SK-N-SH (cell line): ENCODE data around the gene SLC8A2. TPM values are rescaled to one million over a fixed set of nuclear protein-coding genes. Genes with fewer than 3 reads are reported as not detected.

Experiments used
- CTCF ChIA-PET: fragments of 300-600, 350-600 bp; formaldehyde crosslinking; extraction: SDS; loops from one replicate; lab custom pipeline; 2021; lab: Yijun Ruan, JAX
- POLR2A ChIA-PET: fragments of 350-600 bp; sonication (Branson Sonifier 250); formaldehyde crosslinking; extraction: SDS; loops from one replicate; lab custom pipeline; 2020; ENCODE audit warnings: antibody characterized with exemption, inconsistent platforms; lab: Yijun Ruan, JAX
- DNase-seq: peaks from one replicate; pipeline ENCODE4 v3.0.0; 2012
- H2AFZ ChIP-seq: fragments of 200-600 bp; sonication (generic); 2 replicates; pipeline ENCODE4 v1.8.1; 2016; ENCODE audit warnings: antibody characterized with exemption, mild to moderate bottlenecking, low read depth
- H3F3A ChIP-seq: fragments of 200-600 bp; sonication (generic); replicated peaks from 2 replicates; pipeline ENCODE3; 2016; ENCODE audit warnings: antibody characterized with exemption, mild to moderate bottlenecking; ENCODE audit not compliant: insufficient read depth
- H3K27ac ChIP-seq, 2 experiments: fragments of 200-500 bp in 1 of 2; fragments of 200-600 bp in 1 of 2; sonication (Bioruptor generic) in 1 of 2; sonication (generic), shearing (Covaris generic) in 1 of 2; 2 replicates each; pipeline versions ENCODE4 v1.5.1 to v1.6.1; 2014 to 2016; ENCODE audit warnings: low read depth in 2 of 2, inconsistent platforms in 1 of 2, low read length in 1 of 2, mild to moderate bottlenecking in 1 of 2, mixed read lengths in 1 of 2
- H3K27me3 ChIP-seq: fragments of 200-600 bp; sonication (generic), shearing (Covaris generic); 2 replicates; pipeline ENCODE4 v1.6.1; 2016; ENCODE audit warnings: mixed run types; ENCODE audit not compliant: insufficient read depth
- H3K36me3 ChIP-seq, 2 experiments: fragments of 200-500 bp in 1 of 2; fragments of 200-600 bp in 1 of 2; sonication (Bioruptor generic) in 1 of 2; sonication (generic) in 1 of 2; replicated peaks in 1 of 2; 2 replicates each; pipeline versions ENCODE3 to v1.5.1; 2014 to 2016; ENCODE audit warnings: low read length in 1 of 2, mild to moderate bottlenecking in 1 of 2; ENCODE audit not compliant: insufficient read depth in 2 of 2, control insufficient read depth in 1 of 2
- H3K4me1 ChIP-seq, 2 experiments: fragments of 200-500 bp in 1 of 2; fragments of 200-600 bp in 1 of 2; sonication (Bioruptor generic) in 1 of 2; sonication (generic), shearing (Covaris generic) in 1 of 2; 2 replicates each; pipeline versions ENCODE4 v1.5.1 to v1.6.1; 2014 to 2016; ENCODE audit warnings: low read depth in 1 of 2, low read length in 1 of 2, mixed run types in 1 of 2; ENCODE audit not compliant: insufficient read depth in 2 of 2, control insufficient read depth in 1 of 2
- H3K4me2 ChIP-seq: fragments of 200-600 bp; sonication (generic), shearing (Covaris generic); 2 replicates; pipeline ENCODE4 v1.6.1; 2017; ENCODE audit warnings: mixed run types
- H3K4me3 ChIP-seq, 2 experiments: fragments of 200-500 bp in 1 of 2; fragments of 200-600 bp in 1 of 2; sonication (Bioruptor generic) in 1 of 2; sonication (generic), shearing (Covaris generic) in 1 of 2; 2 replicates each; pipeline versions ENCODE4 v1.5.1 to v1.8.1; 2014 to 2016; ENCODE audit warnings: low read depth in 2 of 2, inconsistent platforms in 1 of 2, low read length in 1 of 2, mild to moderate bottlenecking in 1 of 2, mixed read lengths in 1 of 2, moderate library complexity in 1 of 2
- H3K79me2 ChIP-seq: fragments of 200-600 bp; sonication (generic); 2 replicates; pipeline ENCODE4 v1.8.1; 2017; ENCODE audit warnings: mild to moderate bottlenecking; ENCODE audit not compliant: insufficient read depth
- H3K9ac ChIP-seq: fragments of 200-600 bp; sonication (generic); 2 replicates; pipeline ENCODE4 v1.6.1; 2017; ENCODE audit warnings: mixed run types
- H3K9me2 ChIP-seq: fragments of 200-600 bp; sonication (generic); 2 replicates; pipeline ENCODE4 v1.6.1; 2017; ENCODE audit warnings: mixed run types
- H3K9me3 ChIP-seq: fragments of 200-600 bp; sonication (generic); 2 replicates; pipeline ENCODE4 v1.6.1; 2017; ENCODE audit warnings: mixed run types, mild to moderate bottlenecking, moderate library complexity
- H4K20me1 ChIP-seq: fragments of 200-600 bp; sonication (generic); 2 replicates; pipeline ENCODE4 v1.6.1; 2017; ENCODE audit warnings: mild to moderate bottlenecking, mixed run types; ENCODE audit not compliant: insufficient read depth
- CHD2 ChIP-seq: fragments of 150-350 bp; IDR thresholded peaks from 2 replicates; pipeline ENCODE4 v1.6.1; 2018; ENCODE audit warnings: low read length; ENCODE audit not compliant: partially characterized antibody
- FOSL2 ChIP-seq: IDR thresholded peaks from 2 replicates; pipeline ENCODE4 v1.4.0; 2012; ENCODE audit warnings: low read depth, mild to moderate bottlenecking, moderate library complexity, borderline replicate concordance
- FOXJ3 ChIP-seq: sonication (generic); formaldehyde crosslinking; IDR thresholded peaks from 2 replicates; pipeline ENCODE4 v1.5.1; 2020; ENCODE audit warnings: mild to moderate bottlenecking, missing genetic modification reagents
- FOXM1 ChIP-seq: IDR thresholded peaks from 2 replicates; pipeline ENCODE4 v1.4.0; 2012; ENCODE audit warnings: low read depth, mild to moderate bottlenecking
- JUND ChIP-seq: IDR thresholded peaks from 2 replicates; pipeline ENCODE4 v1.4.0; 2012
- MXI1 ChIP-seq: IDR thresholded peaks from 2 replicates; pipeline ENCODE4 v1.6.1; 2012; ENCODE audit warnings: mild to moderate bottlenecking, low read depth, low read length, improper control_type of control experiment
- TCF12 ChIP-seq: IDR thresholded peaks from 2 replicates; pipeline ENCODE4 v1.4.0; 2012
- TEAD4 ChIP-seq: IDR thresholded peaks from 2 replicates; pipeline ENCODE4 v1.4.0; 2012; ENCODE audit warnings: mild to moderate bottlenecking, borderline replicate concordance; ENCODE audit not compliant: insufficient read depth
- WGBS: methylation state at CpG from one replicate; pipeline ENCODE4 v1.1.6; 2017; ENCODE audit warnings: low lambda C conversion rate; 5-methylcytosine and 5-hydroxymethylcytosine counted together
- polyA plus RNA-seq, 3 experiments: library from polyadenylated mRNA; depleted of rRNA; stranded (reverse); fragments of >200 nt; gene quantifications; 2 replicates each; pipeline ENCODE4 v1.2.3, GENCODE V29; 2012
- TF ChIP-seq, protein P1 (sequence below): fragments of 150-350 bp; IDR thresholded peaks from 2 replicates; pipeline ENCODE4 v1.6.1; 2017; ENCODE audit warnings: antibody characterized with exemption, low read length, low read depth, borderline replicate concordance
- TF ChIP-seq, protein P2 (sequence below): IDR thresholded peaks from 2 replicates; pipeline ENCODE4 v1.6.1; 2012; ENCODE audit warnings: mild to moderate bottlenecking, low read depth, low read length, moderate library complexity

SLC8A2 gene
- polyA plus RNA-seq, 1 of the 3 experiments (the other 2 are of a cell fraction), result 0.58 TPM

DNA sequence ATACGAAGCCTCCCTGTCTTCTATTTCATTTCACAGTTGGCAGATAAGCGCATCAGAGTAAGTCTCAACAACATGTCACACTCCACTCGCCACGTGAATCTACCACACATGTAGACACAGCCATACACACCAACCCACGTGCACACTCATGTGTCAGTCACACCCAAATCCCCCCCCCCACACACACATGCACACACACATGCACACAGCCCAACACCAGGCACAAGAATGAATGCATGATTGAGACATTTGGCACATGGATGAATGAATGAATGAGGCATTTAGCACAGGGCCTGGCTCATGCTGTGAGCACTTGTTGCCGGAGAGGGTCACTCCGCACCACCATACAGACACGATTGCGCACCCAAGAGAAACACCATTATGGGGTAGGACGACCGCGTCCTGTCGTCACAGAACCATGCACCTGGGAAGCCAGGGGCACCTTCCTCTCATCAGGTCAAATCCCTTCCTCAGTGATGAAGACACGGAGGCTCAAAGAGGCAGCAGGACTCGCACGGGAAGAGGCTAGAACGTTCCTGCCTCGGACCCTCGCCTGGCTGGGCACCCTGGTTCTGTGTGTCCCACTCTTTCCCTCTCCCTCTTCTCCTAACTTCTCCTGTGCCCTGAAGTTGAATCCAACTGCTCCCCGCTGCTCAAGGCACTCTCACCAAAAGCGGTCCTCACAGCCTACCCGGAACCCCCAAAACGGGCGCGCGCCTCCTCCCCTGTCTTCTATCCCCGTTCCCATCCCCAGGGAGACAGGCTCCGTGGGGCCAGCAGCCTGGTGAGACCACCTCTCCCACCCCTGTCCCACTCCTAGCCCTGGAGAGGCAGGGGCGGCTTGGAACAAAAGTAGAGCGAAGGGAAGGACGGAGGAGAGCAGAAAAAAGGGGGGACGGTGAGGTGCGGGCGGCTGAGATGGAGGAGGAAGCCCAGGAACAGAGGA lies 53.7 kb downstream of the SLC8A2 start:
- H3K4me1 ChIP-seq, result peaks cover 26 to 37% of the 10 kb centered on the region in 2 experiments; a peak in 3 of 4 replicates
- 0 out of 2 replicates have a peak overlapping the region, but pooled peaks have one; percentile 16 for H2AFZ ChIP-seq
- no peaks in the 10 kb centered on the region for H3K9me3 ChIP-seq
- WGBS, result 50% methylated on average over 33 of the region's 34 CpGs
- CTCF ChIA-PET, result interaction anchor here (0.7 to 1.0 kb wide), 3 partner anchors 19 to 70 kb away, joined by 3 to 6 read pairs (median 4); no protein-coding TSS in a partner anchor
- peak overlapping the region; percentile 65 to 73 for H3K4me3 ChIP-seq
- no peaks in the 10 kb centered on the region for H3K9me2 ChIP-seq
- H3F3A ChIP-seq, result peaks cover 8% of the 10 kb centered on the region
- H3K9ac ChIP-seq, result peak overlapping the region; percentile 74
- no peaks in the 10 kb centered on the region for H3K27me3 ChIP-seq
- H3K4me2 ChIP-seq, result peak overlapping the region; percentile 99
- no peak for TF ChIP-seq FOSL2
- TF ChIP-seq TEAD4, result no peak
- TF ChIP-seq FOXJ3 (CRISPR knock-in tag), result no peak
- TF ChIP-seq FOXM1, result no peak
- peak; percentile 46; the same call in 1 of the 2 replicates for TF ChIP-seq MXI1
- TF ChIP-seq, protein P1, sequence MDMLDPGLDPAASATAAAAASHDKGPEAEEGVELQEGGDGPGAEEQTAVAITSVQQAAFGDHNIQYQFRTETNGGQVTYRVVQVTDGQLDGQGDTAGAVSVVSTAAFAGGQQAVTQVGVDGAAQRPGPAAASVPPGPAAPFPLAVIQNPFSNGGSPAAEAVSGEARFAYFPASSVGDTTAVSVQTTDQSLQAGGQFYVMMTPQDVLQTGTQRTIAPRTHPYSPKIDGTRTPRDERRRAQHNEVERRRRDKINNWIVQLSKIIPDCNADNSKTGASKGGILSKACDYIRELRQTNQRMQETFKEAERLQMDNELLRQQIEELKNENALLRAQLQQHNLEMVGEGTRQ, result no peak
- H4K20me1 ChIP-seq, result peaks cover 25% of the 10 kb centered on the region
- H3K27ac ChIP-seq, result 0 out of 4 replicates have a peak overlapping the region, but pooled peaks of 1 of the 2 experiments have one; percentile 64
- H3K79me2 ChIP-seq, result peaks cover 21% of the 10 kb centered on the region
- POLR2A ChIA-PET, result interaction anchor here (0.7 to 1.0 kb wide), 2 partner anchors 10 to 217 kb away, joined by 3 to 4 read pairs; no protein-coding TSS in a partner anchor
- DNase-seq, result peak; percentile 32
- peaks cover 5 to 6% of the 10 kb centered on the region in 2 experiments for H3K36me3 ChIP-seq

DNA sequence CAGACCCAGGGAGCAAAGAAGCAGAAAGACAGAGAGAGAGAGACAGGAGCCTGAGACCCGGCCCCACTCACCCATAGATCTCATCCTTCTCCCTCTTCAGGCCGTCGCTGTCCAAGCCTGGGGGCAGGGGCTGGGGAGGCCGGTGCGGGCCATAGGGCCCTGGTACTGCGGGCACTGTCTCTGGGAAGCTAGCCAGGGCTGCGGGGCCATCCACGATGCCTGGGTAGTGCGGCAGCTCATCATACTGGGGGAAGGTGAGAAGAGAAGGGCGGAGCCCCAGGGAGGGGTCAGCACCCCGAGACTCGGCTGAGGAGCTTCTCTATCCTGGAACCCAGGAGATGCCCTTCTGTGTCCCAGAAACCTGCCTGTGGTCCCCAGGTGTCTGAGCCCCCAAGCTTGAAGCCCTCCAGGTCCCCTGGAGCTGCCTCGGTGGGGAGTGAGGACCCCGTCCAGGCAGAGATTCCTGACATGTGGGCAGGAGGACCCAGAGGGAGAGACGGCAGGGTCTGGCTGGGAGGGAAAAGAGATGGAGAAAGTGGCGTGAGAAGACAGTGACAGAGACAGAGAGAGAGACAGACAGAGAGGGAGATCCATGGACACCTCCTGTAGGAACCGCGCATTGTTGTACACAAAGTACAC lies 54.5 kb downstream of the SLC8A2 start:
- peak overlapping the region; percentile 65 to 73; a peak in 3 of 4 replicates for H3K4me3 ChIP-seq
- peaks cover 5 to 6% of the 10 kb centered on the region in 2 experiments for H3K36me3 ChIP-seq
- WGBS, result 79% methylated on average over 12 of the region's 18 CpGs
- H3K9me3 ChIP-seq, result no peaks in the 10 kb centered on the region
- peaks cover 21% of the 10 kb centered on the region for H3K79me2 ChIP-seq
- TF ChIP-seq CHD2 (no peak), JUND (no peak), TCF12 (no peak), FOXJ3 (CRISPR knock-in tag) (no peak)
- TF ChIP-seq, protein P2, sequence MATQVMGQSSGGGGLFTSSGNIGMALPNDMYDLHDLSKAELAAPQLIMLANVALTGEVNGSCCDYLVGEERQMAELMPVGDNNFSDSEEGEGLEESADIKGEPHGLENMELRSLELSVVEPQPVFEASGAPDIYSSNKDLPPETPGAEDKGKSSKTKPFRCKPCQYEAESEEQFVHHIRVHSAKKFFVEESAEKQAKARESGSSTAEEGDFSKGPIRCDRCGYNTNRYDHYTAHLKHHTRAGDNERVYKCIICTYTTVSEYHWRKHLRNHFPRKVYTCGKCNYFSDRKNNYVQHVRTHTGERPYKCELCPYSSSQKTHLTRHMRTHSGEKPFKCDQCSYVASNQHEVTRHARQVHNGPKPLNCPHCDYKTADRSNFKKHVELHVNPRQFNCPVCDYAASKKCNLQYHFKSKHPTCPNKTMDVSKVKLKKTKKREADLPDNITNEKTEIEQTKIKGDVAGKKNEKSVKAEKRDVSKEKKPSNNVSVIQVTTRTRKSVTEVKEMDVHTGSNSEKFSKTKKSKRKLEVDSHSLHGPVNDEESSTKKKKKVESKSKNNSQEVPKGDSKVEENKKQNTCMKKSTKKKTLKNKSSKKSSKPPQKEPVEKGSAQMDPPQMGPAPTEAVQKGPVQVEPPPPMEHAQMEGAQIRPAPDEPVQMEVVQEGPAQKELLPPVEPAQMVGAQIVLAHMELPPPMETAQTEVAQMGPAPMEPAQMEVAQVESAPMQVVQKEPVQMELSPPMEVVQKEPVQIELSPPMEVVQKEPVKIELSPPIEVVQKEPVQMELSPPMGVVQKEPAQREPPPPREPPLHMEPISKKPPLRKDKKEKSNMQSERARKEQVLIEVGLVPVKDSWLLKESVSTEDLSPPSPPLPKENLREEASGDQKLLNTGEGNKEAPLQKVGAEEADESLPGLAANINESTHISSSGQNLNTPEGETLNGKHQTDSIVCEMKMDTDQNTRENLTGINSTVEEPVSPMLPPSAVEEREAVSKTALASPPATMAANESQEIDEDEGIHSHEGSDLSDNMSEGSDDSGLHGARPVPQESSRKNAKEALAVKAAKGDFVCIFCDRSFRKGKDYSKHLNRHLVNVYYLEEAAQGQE, result 0 out of 2 replicates have a peak, but pooled peaks have one; percentile 17
- H3K9me2 ChIP-seq, result no peaks in the 10 kb centered on the region
- H3K4me2 ChIP-seq, result peak overlapping the region; percentile 99
- H3K27ac ChIP-seq, result no peak overlapping the region
- POLR2A ChIA-PET, result interaction anchor here (0.6 kb wide), 1 partner anchor 10 kb away, joined by 3 read pairs; no protein-coding TSS in a partner anchor
- CTCF ChIA-PET, result interaction anchor here (0.7 to 2.1 kb wide), 4 partner anchors 19 to 99 kb away, joined by 3 to 8 read pairs (median 4); no protein-coding TSS in a partner anchor
- no peak overlapping the region for H3K9ac ChIP-seq
- peaks cover 8% of the 10 kb centered on the region for H3F3A ChIP-seq
- peaks cover 25% of the 10 kb centered on the region for H4K20me1 ChIP-seq
- H2AFZ ChIP-seq, result no peak overlapping the region
- H3K27me3 ChIP-seq, result no peaks in the 10 kb centered on the region
- H3K4me1 ChIP-seq, result peaks cover 24 to 37% of the 10 kb centered on the region in 2 experiments; a peak in 3 of 4 replicates
- peak; percentile 40 for DNase-seq
